ENCODE measurements around the gene COG4. TPM values are rescaled to one million over a fixed set of nuclear protein-coding genes. Genes with fewer than 3 reads are reported as not detected.
A peak's percentile ranks its signal among the peaks of the same experiment; 100 is the strongest.

The COG4 gene
- total RNA-seq, 6 experiments from 2014 or later, result 70.2 to 91.7 (median 80.2) TPM

DNA sequence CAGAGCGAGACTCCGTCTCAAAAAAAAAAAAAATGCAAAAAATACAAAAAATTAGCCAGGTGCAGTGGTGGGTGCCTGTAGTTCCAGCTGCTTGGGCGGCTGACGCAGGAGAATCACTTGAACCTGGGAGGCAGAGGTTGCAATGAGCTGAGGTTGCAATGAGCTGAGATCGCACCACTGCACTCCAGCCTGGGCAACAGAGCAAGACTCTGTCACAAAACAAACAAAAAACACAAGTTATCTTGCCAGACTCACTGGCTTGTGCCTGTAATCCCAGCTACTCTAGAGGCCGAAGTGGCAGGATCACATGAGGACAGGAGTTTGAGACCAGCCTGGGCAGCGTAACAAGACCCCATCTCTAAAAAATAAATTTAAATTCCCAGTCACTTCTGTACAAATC lies 81.0 kb downstream of the COG4 start:
- no peak overlapping the region for H3K27ac Mint-ChIP-seq
- peaks cover 11% of the 10 kb centered on the region for H3K4me1 Mint-ChIP-seq (ENCODE audit: low read depth)
- H3K36me3 Mint-ChIP-seq (ENCODE audit: low read depth), result no peaks in the 10 kb centered on the region
- H3K9me3 Mint-ChIP-seq, result no peaks in the 10 kb centered on the region
- peaks cover 2% of the 10 kb centered on the region for H3K27me3 Mint-ChIP-seq (ENCODE audit: insufficient read depth)
- no peak for DNase-seq
- no peak overlapping the region for H3K4me3 Mint-ChIP-seq
- TF ChIP-seq, protein P1, sequence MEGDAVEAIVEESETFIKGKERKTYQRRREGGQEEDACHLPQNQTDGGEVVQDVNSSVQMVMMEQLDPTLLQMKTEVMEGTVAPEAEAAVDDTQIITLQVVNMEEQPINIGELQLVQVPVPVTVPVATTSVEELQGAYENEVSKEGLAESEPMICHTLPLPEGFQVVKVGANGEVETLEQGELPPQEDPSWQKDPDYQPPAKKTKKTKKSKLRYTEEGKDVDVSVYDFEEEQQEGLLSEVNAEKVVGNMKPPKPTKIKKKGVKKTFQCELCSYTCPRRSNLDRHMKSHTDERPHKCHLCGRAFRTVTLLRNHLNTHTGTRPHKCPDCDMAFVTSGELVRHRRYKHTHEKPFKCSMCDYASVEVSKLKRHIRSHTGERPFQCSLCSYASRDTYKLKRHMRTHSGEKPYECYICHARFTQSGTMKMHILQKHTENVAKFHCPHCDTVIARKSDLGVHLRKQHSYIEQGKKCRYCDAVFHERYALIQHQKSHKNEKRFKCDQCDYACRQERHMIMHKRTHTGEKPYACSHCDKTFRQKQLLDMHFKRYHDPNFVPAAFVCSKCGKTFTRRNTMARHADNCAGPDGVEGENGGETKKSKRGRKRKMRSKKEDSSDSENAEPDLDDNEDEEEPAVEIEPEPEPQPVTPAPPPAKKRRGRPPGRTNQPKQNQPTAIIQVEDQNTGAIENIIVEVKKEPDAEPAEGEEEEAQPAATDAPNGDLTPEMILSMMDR (IDR thresholded peaks at IDR 0.05), result no peak

DNA sequence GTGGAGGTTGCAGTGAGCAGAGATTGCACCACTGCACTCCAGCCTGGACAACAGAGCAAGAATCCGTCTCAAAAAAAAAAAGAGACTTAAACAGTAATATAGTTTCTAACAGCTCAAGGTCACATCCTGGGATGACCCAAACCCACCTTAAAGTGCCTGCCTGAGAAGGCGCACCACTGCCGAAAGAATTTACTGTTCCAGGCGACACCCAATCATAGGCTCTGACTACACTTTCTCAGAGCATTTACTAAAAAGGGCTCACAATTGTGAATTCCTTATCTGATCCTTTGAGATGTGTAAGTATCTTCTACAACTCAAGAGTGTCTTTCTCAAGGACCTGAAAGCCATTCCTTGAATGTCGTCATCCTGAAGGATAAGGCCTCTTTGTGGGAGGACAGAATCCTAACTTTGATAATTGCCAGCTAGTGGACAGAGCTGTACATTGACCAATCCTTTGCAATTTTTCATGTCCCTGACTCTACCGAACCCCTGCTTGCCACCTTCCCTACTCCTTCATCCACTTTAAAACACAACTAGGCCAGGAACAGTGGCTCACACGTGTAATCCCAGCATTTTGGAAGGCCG lies 81.9 kb downstream of the COG4 start:
- peaks cover 2% of the 10 kb centered on the region for H3K36me3 Mint-ChIP-seq (ENCODE audit: low read depth)
- H3K27me3 Mint-ChIP-seq (ENCODE audit: insufficient read depth), result peaks cover 2% of the 10 kb centered on the region
- TF ChIP-seq, protein P1 (IDR thresholded peaks at IDR 0.05), result no peak
- no peaks in the 10 kb centered on the region for H3K9me3 Mint-ChIP-seq
- peaks cover 19% of the 10 kb centered on the region for H3K4me1 Mint-ChIP-seq (ENCODE audit: low read depth)
- H3K4me3 Mint-ChIP-seq, result no peak overlapping the region
- DNase-seq, result no peak
- no peak overlapping the region for H3K27ac Mint-ChIP-seq

DNA sequence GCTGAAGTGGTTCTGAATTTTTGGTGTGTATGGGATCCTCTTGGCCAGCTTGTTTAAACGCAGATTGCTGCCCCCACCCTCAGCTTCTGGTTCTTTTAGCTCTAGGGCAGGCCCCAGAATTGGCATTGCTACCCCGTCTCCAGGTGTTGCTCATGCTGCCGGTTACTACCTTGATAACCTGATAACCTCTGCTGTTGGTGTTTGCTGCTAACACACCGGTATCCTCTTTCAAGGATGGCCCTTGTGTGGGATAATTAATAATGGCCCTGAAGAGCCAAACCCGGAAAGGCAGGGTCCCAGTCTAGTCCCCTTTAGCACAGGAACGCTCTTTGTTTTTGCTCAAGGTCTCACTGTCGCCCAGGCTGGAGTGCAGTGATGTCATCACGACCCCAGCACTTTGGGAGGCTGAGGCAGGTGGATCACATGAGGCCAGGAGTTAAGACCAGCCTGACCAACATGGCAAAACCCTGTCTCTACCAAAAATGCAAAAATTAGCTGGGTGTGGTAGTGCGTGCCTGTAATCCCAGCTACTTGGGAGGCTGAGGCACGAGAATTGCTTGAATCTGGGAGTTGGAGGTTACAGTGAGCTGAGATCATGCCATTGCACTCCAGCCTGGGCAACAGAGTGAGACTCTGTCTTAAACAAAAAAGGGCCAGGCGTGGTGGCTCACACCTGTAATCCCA lies 83.2 kb downstream of the COG4 start:
- no peak for DNase-seq
- peaks cover 10% of the 10 kb centered on the region for H3K36me3 Mint-ChIP-seq (ENCODE audit: low read depth)
- TF ChIP-seq, protein P1 (IDR thresholded peaks at IDR 0.05), result no peak
- H3K4me3 Mint-ChIP-seq, result peak overlapping the region; percentile 93
- no peaks in the 10 kb centered on the region for H3K9me3 Mint-ChIP-seq
- H3K27ac Mint-ChIP-seq, result no peak overlapping the region; the same call in 1 of the 2 replicates
- no peaks in the 10 kb centered on the region; the same call in none of the 2 replicates for H3K27me3 Mint-ChIP-seq (ENCODE audit: insufficient read depth)
- H3K4me1 Mint-ChIP-seq (ENCODE audit: low read depth), result peaks cover 28% of the 10 kb centered on the region

DNA sequence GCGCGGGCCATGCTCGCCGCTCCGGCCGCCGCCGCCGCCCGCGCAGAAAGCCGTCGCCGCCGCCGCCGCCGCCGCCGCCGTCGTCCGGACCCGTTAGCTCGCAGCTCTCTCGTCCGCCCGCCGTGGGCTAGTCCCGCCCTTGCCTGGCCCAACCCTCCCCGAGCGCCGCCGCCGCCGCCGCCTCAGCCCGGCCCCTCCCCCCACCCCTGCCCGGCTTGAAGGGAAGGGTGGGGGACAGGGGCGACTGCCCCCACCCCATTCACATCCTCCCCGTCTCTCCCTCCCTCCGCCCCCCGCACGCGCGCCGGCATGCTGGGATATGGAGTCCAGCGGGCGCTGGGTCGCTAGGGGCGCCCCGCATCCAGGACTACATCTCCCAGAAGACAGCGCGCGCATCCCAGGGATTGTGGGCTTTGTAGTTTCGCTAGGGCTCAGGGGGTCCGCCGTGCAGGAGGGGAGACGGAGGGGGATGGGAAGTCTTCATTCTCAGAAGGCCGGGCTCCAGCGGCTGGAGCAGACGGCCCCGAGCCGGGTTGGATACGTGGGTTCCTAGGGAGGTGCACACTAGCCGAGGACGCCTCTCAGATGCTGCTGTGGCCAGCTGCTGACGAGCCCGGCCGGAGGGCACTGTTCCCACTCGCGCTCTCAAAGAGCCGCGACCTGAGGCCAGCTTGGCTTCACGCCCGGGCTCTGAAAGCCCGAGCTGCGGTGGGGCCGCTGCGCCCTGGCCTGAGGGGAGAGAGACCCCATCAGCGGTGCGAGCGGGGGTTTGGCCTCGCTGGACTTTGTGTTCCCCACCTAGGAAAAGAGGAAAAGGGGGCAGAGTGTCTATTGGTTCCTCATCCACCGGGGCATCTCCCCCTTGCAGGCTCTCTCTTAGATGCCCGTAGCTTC lies 84.1 kb downstream of the COG4 start, which contains the start of gene ST3GAL2:
TSS of gene ST3GAL2 (minus strand) at position 132 of the 894 bp plus-strand sequence. CDS start 40,570 bp downstream, outside the sequence.
- Mint-ChIP-seq H3K9me3 (no peaks in the 10 kb centered on the region), H3K4me3 (peak within 1 kb of the TSS; percentile 93), H3K4me1 (ENCODE audit: low read depth) (peaks cover 37% of the 10 kb centered on the region), H3K27me3 (ENCODE audit: insufficient read depth) (no peaks in the 10 kb centered on the region; the same call in none of the 2 replicates), H3K36me3 (ENCODE audit: low read depth) (peaks cover 10% of the 10 kb centered on the region), H3K27ac (peak within 1 kb of the TSS; percentile 84)
- TF ChIP-seq, protein P1 (IDR thresholded peaks at IDR 0.05), result peak; percentile 56
- peak; percentile 81 for DNase-seq

DNA sequence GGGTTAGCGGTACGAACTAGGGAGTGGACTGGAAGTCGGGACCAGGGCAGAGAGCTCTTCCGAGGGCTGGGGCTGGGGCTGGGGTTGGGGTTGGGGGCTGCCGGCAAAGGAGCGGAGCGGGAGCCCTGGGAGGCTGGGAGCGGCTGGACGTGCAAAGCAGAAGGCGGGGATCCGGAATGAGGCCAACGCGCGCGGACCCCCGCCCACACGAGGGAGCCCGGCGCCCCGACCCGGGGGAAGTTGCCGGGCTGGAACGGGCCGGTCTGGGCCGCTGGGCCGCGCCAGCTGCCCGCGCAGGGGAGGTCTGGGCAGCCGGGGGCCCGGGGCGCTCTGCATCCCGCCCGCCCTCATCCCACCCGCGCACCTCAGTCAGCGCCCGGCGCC lies 84.8 kb downstream of the COG4 start:
- peak overlapping the region; percentile 84 for H3K27ac Mint-ChIP-seq
- no peak for DNase-seq
- H3K36me3 Mint-ChIP-seq (ENCODE audit: low read depth), result peaks cover 14% of the 10 kb centered on the region
- TF ChIP-seq, protein P1 (IDR thresholded peaks at IDR 0.05), result no peak
- H3K27me3 Mint-ChIP-seq (ENCODE audit: insufficient read depth), result no peaks in the 10 kb centered on the region; the same call in none of the 2 replicates
- H3K4me1 Mint-ChIP-seq (ENCODE audit: low read depth), result peaks cover 43% of the 10 kb centered on the region
- H3K9me3 Mint-ChIP-seq, result no peaks in the 10 kb centered on the region
- H3K4me3 Mint-ChIP-seq, result peak overlapping the region; percentile 93
